GM23338 (cell line): ENCODE data around the gene MUC5B. TPM values are rescaled to one million over a fixed set of nuclear protein-coding genes. Genes with fewer than 3 reads are reported as not detected.

ENCODE experiments used
- ATAC-seq: fragments of 200-7000 bp; cut with Tn5 transposase; 3 replicates; pipeline ENCODE4 v1.9.1; 2020
- DNase-seq: peaks from one replicate; pipeline ENCODE4 v3.0.0-alpha.2; 2015; ENCODE audit warnings: low spot score
- H2AFZ ChIP-seq: fragments of 200-600 bp; sonication (generic); 2 replicates; pipeline ENCODE4 v1.8.0; 2016; ENCODE audit warnings: antibody characterized with exemption, mild to moderate bottlenecking, moderate library complexity
- H3F3A ChIP-seq: fragments of 200-600 bp; sonication (generic); replicated peaks from 2 replicates; pipeline ENCODE4 v1.8.0; 2017; ENCODE audit warnings: antibody characterized with exemption, mixed run types, low read depth
- H3K27ac ChIP-seq: fragments of 200-600 bp; sonication (generic); 2 replicates; pipeline ENCODE4 v1.6.1; 2016; ENCODE audit warnings: low read depth
- H3K27me3 ChIP-seq: fragments of 200-600 bp; sonication (generic); 2 replicates; pipeline ENCODE4 v1.8.0; 2016; ENCODE audit warnings: mild to moderate bottlenecking, mixed run types, moderate library complexity; ENCODE audit not compliant: insufficient read depth
- H3K36me3 ChIP-seq: fragments of 200-600 bp; sonication (generic); 2 replicates; pipeline ENCODE4 v1.8.0; 2016; ENCODE audit warnings: mild to moderate bottlenecking; ENCODE audit not compliant: insufficient read depth
- H3K4me1 ChIP-seq: fragments of 200-600 bp; sonication (generic); 2 replicates; pipeline ENCODE4 v1.8.0; 2016; ENCODE audit warnings: mild to moderate bottlenecking, moderate library complexity; ENCODE audit not compliant: insufficient read depth
- H3K4me2 ChIP-seq: fragments of 200-600 bp; sonication (generic); 2 replicates; pipeline ENCODE4 v1.7.1; 2017; ENCODE audit warnings: mixed run types
- H3K4me3 ChIP-seq: fragments of 200-600 bp; sonication (generic); 2 replicates; pipeline ENCODE4 v1.6.1; 2016; ENCODE audit warnings: mixed run types
- H3K79me2 ChIP-seq: fragments of 200-600 bp; sonication (generic); replicated peaks from 2 replicates; pipeline ENCODE4 v1.8.0; 2017; ENCODE audit warnings: mild to moderate bottlenecking; ENCODE audit not compliant: insufficient read depth
- H3K9me2 ChIP-seq: fragments of 200-600 bp; sonication (generic); 2 replicates; pipeline ENCODE4 v1.8.0; 2017; ENCODE audit not compliant: insufficient read depth
- H4K20me1 ChIP-seq: fragments of 200-600 bp; sonication (generic); replicated peaks from 2 replicates; pipeline ENCODE4 v1.8.0; 2017; ENCODE audit warnings: mild to moderate bottlenecking; ENCODE audit not compliant: insufficient read depth
- H3K27ac Mint-ChIP-seq: 2 replicates; pipeline ENCODE4 v1.8.0; 2020; ENCODE audit warnings: inconsistent platforms, mild to moderate bottlenecking, moderate library complexity, mixed read lengths
- H3K27me3 Mint-ChIP-seq: 3 replicates; pipeline ENCODE4 v1.8.0; 2022; ENCODE audit warnings: low read depth, mild to moderate bottlenecking, moderate library complexity, mixed read lengths, inconsistent platforms; ENCODE audit not compliant: insufficient read depth, poor library complexity
- H3K36me3 Mint-ChIP-seq: 3 replicates; pipeline ENCODE4 v1.8.0; 2021; ENCODE audit warnings: low read depth, mild to moderate bottlenecking, inconsistent platforms, moderate library complexity, mixed read lengths
- H3K4me1 Mint-ChIP-seq: 3 replicates; pipeline ENCODE4 v1.8.0; 2020; ENCODE audit warnings: mild to moderate bottlenecking, inconsistent platforms, mixed read lengths
- H3K4me3 Mint-ChIP-seq: 3 replicates; pipeline ENCODE4 v1.8.0; 2021; ENCODE audit warnings: moderate library complexity, mild to moderate bottlenecking, inconsistent platforms, mixed read lengths
- H3K9me3 Mint-ChIP-seq: 3 replicates; pipeline ENCODE4 v1.8.0; 2020; ENCODE audit warnings: moderate library complexity, mild to moderate bottlenecking, inconsistent platforms, mixed read lengths
- CREB1 ChIP-seq: fragments of 250-450 bp; sonication (Bioruptor Pico); IDR thresholded peaks from 2 replicates; pipeline ENCODE4 v1.5.0; 2020; ENCODE audit warnings: low read depth, mild to moderate bottlenecking, moderate library complexity
- EZH2 ChIP-seq: fragments of 200-600 bp; sonication (generic); IDR thresholded peaks from one replicate; pipeline ENCODE4 v1.8.0; 2017; ENCODE audit warnings: antibody characterized with exemption, mild to moderate bottlenecking, low read depth; ENCODE audit not compliant: unreplicated experiment
- EZH2phosphoT487 ChIP-seq: fragments of 200-600 bp; sonication (generic); IDR thresholded peaks from one replicate; pipeline ENCODE4 v1.8.1; 2018; ENCODE audit warnings: antibody characterized with exemption; ENCODE audit not compliant: unreplicated experiment
- JUNB ChIP-seq: IDR thresholded peaks from one replicate; pipeline ENCODE4 v1.6.1; 2016; ENCODE audit warnings: antibody characterized with exemption; ENCODE audit not compliant: unreplicated experiment
- NANOG ChIP-seq: IDR thresholded peaks from 2 replicates; pipeline ENCODE4 v1.6.1; 2016; ENCODE audit warnings: antibody characterized with exemption, borderline replicate concordance
- POLR2AphosphoS5 ChIP-seq: IDR thresholded peaks from 2 replicates; pipeline ENCODE4 v1.6.1; 2016; ENCODE audit warnings: antibody characterized with exemption, low read depth
- STAT1 ChIP-seq: IDR thresholded peaks from one replicate; pipeline ENCODE4 v1.6.1; 2016; ENCODE audit warnings: antibody characterized with exemption; ENCODE audit not compliant: unreplicated experiment
- ZNF114 ChIP-seq: fragments of 250-450 bp; sonication (Bioruptor Pico); IDR thresholded peaks from 2 replicates; pipeline ENCODE4 v1.5.0; 2020; ENCODE audit warnings: mild to moderate bottlenecking, moderate library complexity
- ZNF331 ChIP-seq: fragments of 250-450 bp; sonication (Bioruptor Pico); IDR thresholded peaks from 2 replicates; pipeline ENCODE4 v1.5.0; 2020; ENCODE audit warnings: low read depth, mild to moderate bottlenecking, moderate library complexity
- polyA plus RNA-seq: library from polyadenylated mRNA; unstranded; fragments of >200 nt; fragmentation: Nextera tagmentation; extraction: Ambion mirVana; gene quantifications from 2 replicates; pipeline ENCODE4 v1.2.1, GENCODE V29; 2016
- total RNA-seq: library from RNA; depleted of rRNA; stranded (reverse); fragments of >200 nt; shearing (Covaris generic); gene quantifications from 2 replicates; pipeline ENCODE4 v1.2.3, GENCODE V29; 2014
- TF ChIP-seq, protein P1 (sequence below): IDR thresholded peaks from one replicate; pipeline ENCODE4 v1.6.1; 2018; ENCODE audit warnings: antibody characterized with exemption; ENCODE audit not compliant: unreplicated experiment
- TF ChIP-seq, protein P2 (sequence below), 2 experiments: fragments of 200-600 bp in 1 of 2; sonication (generic) in 1 of 2; conservative IDR thresholded peaks; 2 replicates each; pipeline versions ENCODE4 v1.5.1 to v1.6.1; 2016 to 2017; ENCODE audit warnings: antibody characterized with exemption in 2 of 2, low read depth in 2 of 2, mild to moderate bottlenecking in 2 of 2, moderate library complexity in 1 of 2
- TF ChIP-seq, protein P3 (sequence below): fragments of 250-450 bp; sonication (Bioruptor Pico); IDR thresholded peaks from 2 replicates; pipeline ENCODE4 v1.5.0; 2020; ENCODE audit warnings: mild to moderate bottlenecking, moderate library complexity

The MUC5B gene
- total and polyA plus RNA-seq, 2 experiments from 2014 or later: 0.18 to 0.90 TPM

GRCh38 chr11:1309498-1310317 lies 86.8 kb downstream of the MUC5B start, which contains the start of gene TOLLIP:
TSS of gene TOLLIP (minus strand) at chr11:1309632. CDS start at chr11:1309498, 134 bp downstream.
- H3K4me3 Mint-ChIP-seq: peak within 1 kb of the TSS; percentile 78
- Histone ChIP-seq H3K27ac (0 out of 2 replicates have a peak within 1 kb of the TSS, but pooled peaks have one; percentile 63), H3K4me1 (peaks cover 5% of the 10 kb centered on the region; the same call in 1 of the 2 replicates), H4K20me1 (0 out of 2 replicates have a peak, but pooled peaks cover 5% of the 10 kb centered on the region), H3K27me3 (no peaks in the 10 kb centered on the region; the same call in 1 of the 2 replicates), H3K4me3 (peak within 1 kb of the TSS; percentile 66), H2AFZ (peak within 1 kb of the TSS; percentile 95), H3F3A (no peaks in the 10 kb centered on the region), H3K4me2 (peak within 1 kb of the TSS; percentile 91), H3K9me2 (no peaks in the 10 kb centered on the region), H3K36me3 (no peaks in the 10 kb centered on the region), H3K79me2 (peaks cover 30% of the 10 kb centered on the region)
- peaks cover 14% of the 10 kb centered on the region for H3K4me1 Mint-ChIP-seq
- H3K9me3 Mint-ChIP-seq: peaks cover 13% of the 10 kb centered on the region; the same call in 2 of the 3 replicates
- peaks cover 9% of the 10 kb centered on the region for H3K36me3 Mint-ChIP-seq
- ATAC-seq (peak; percentile 88), DNase-seq (peak; percentile 95)
- peaks cover 15% of the 10 kb centered on the region for H3K27me3 Mint-ChIP-seq
- no peak within 1 kb of the TSS; the same call in 1 of the 2 replicates for H3K27ac Mint-ChIP-seq
- TF ChIP-seq EZH2 (no peak), STAT1 (no peak), POLR2AphosphoS5 (peak; percentile 92), NANOG (no peak), JUNB (no peak), EZH2phosphoT487 (no peak), ZNF114 (CRISPR knock-in tag) (no peak), ZNF331 (CRISPR knock-in tag) (no peak), CREB1 (CRISPR knock-in tag) (peak; percentile 67)
- TF ChIP-seq, protein P1, sequence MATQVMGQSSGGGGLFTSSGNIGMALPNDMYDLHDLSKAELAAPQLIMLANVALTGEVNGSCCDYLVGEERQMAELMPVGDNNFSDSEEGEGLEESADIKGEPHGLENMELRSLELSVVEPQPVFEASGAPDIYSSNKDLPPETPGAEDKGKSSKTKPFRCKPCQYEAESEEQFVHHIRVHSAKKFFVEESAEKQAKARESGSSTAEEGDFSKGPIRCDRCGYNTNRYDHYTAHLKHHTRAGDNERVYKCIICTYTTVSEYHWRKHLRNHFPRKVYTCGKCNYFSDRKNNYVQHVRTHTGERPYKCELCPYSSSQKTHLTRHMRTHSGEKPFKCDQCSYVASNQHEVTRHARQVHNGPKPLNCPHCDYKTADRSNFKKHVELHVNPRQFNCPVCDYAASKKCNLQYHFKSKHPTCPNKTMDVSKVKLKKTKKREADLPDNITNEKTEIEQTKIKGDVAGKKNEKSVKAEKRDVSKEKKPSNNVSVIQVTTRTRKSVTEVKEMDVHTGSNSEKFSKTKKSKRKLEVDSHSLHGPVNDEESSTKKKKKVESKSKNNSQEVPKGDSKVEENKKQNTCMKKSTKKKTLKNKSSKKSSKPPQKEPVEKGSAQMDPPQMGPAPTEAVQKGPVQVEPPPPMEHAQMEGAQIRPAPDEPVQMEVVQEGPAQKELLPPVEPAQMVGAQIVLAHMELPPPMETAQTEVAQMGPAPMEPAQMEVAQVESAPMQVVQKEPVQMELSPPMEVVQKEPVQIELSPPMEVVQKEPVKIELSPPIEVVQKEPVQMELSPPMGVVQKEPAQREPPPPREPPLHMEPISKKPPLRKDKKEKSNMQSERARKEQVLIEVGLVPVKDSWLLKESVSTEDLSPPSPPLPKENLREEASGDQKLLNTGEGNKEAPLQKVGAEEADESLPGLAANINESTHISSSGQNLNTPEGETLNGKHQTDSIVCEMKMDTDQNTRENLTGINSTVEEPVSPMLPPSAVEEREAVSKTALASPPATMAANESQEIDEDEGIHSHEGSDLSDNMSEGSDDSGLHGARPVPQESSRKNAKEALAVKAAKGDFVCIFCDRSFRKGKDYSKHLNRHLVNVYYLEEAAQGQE: no peak
- TF ChIP-seq, protein P2, sequence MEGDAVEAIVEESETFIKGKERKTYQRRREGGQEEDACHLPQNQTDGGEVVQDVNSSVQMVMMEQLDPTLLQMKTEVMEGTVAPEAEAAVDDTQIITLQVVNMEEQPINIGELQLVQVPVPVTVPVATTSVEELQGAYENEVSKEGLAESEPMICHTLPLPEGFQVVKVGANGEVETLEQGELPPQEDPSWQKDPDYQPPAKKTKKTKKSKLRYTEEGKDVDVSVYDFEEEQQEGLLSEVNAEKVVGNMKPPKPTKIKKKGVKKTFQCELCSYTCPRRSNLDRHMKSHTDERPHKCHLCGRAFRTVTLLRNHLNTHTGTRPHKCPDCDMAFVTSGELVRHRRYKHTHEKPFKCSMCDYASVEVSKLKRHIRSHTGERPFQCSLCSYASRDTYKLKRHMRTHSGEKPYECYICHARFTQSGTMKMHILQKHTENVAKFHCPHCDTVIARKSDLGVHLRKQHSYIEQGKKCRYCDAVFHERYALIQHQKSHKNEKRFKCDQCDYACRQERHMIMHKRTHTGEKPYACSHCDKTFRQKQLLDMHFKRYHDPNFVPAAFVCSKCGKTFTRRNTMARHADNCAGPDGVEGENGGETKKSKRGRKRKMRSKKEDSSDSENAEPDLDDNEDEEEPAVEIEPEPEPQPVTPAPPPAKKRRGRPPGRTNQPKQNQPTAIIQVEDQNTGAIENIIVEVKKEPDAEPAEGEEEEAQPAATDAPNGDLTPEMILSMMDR (conservative IDR thresholded peaks at IDR 0.05; ENCODE audit: low read depth in 2 of 2): peak in 1 of 2 experiments; percentile 32; a peak in 1 of 4 replicates
- TF ChIP-seq, protein P3, sequence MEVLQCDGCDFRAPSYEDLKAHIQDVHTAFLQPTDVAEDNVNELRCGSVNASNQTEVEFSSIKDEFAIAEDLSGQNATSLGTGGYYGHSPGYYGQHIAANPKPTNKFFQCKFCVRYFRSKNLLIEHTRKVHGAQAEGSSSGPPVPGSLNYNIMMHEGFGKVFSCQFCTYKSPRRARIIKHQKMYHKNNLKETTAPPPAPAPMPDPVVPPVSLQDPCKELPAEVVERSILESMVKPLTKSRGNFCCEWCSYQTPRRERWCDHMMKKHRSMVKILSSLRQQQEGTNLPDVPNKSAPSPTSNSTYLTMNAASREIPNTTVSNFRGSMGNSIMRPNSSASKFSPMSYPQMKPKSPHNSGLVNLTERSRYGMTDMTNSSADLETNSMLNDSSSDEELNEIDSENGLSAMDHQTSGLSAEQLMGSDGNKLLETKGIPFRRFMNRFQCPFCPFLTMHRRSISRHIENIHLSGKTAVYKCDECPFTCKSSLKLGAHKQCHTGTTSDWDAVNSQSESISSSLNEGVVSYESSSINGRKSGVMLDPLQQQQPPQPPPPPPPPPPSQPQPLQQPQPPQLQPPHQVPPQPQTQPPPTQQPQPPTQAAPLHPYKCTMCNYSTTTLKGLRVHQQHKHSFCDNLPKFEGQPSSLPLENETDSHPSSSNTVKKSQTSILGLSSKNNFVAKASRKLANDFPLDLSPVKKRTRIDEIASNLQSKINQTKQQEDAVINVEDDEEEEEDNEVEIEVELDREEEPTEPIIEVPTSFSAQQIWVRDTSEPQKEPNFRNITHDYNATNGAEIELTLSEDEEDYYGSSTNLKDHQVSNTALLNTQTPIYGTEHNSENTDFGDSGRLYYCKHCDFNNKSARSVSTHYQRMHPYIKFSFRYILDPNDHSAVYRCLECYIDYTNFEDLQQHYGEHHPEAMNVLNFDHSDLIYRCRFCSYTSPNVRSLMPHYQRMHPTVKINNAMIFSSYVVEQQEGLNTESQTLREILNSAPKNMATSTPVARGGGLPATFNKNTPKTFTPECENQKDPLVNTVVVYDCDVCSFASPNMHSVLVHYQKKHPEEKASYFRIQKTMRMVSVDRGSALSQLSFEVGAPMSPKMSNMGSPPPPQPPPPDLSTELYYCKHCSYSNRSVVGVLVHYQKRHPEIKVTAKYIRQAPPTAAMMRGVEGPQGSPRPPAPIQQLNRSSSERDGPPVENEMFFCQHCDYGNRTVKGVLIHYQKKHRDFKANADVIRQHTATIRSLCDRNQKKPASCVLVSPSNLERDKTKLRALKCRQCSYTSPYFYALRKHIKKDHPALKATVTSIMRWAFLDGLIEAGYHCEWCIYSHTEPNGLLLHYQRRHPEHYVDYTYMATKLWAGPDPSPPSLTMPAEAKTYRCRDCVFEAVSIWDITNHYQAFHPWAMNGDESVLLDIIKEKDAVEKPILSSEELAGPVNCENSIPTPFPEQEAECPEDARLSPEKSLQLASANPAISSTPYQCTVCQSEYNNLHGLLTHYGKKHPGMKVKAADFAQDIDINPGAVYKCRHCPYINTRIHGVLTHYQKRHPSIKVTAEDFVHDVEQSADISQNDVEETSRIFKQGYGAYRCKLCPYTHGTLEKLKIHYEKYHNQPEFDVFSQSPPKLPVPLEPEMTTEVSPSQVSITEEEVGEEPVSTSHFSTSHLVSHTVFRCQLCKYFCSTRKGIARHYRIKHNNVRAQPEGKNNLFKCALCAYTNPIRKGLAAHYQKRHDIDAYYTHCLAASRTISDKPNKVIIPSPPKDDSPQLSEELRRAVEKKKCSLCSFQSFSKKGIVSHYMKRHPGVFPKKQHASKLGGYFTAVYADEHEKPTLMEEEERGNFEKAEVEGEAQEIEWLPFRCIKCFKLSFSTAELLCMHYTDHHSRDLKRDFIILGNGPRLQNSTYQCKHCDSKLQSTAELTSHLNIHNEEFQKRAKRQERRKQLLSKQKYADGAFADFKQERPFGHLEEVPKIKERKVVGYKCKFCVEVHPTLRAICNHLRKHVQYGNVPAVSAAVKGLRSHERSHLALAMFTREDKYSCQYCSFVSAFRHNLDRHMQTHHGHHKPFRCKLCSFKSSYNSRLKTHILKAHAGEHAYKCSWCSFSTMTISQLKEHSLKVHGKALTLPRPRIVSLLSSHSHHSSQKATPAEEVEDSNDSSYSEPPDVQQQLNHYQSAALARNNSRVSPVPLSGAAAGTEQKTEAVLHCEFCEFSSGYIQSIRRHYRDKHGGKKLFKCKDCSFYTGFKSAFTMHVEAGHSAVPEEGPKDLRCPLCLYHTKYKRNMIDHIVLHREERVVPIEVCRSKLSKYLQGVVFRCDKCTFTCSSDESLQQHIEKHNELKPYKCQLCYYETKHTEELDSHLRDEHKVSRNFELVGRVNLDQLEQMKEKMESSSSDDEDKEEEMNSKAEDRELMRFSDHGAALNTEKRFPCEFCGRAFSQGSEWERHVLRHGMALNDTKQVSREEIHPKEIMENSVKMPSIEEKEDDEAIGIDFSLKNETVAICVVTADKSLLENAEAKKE (CRISPR knock-in tag): no peak
